HepG2 (cell line): ENCODE measurements around the gene ATXN7L2. TPM values are rescaled to one million over a fixed set of nuclear protein-coding genes. Genes with fewer than 3 reads are reported as not detected.

ENCODE experiments used
- BCL6 ChIP-seq: IDR thresholded peaks from 2 replicates; pipeline ENCODE4 v1.6.1; 2016; ENCODE audit warnings: missing genetic modification reagents, missing compliant biosample characterization
- ELF3 ChIP-seq: IDR thresholded peaks from 2 replicates; pipeline ENCODE4 v1.6.1; 2016; ENCODE audit warnings: missing genetic modification reagents, missing compliant biosample characterization
- HOXD1 ChIP-seq: sonication (generic); formaldehyde crosslinking; IDR thresholded peaks from 2 replicates; pipeline ENCODE4 v1.5.0; 2020; ENCODE audit warnings: missing genetic modification reagents
- MAZ ChIP-seq, 2 experiments: sonication (generic) in 1 of 2; formaldehyde crosslinking in 1 of 2; IDR thresholded peaks; 2 replicates each; pipeline versions ENCODE4 v1.5.0 to v1.6.1; 2012 to 2020; ENCODE audit warnings: low read depth in 2 of 2, mild to moderate bottlenecking in 2 of 2, borderline replicate concordance in 1 of 2, improper control_type of control experiment in 1 of 2, low read length in 1 of 2, missing genetic modification reagents in 1 of 2, moderate library complexity in 1 of 2
- NFKBIZ ChIP-seq: IDR thresholded peaks from 2 replicates; pipeline ENCODE4 v1.6.1; 2018; ENCODE audit warnings: missing genetic modification reagents, missing compliant biosample characterization
- SOX13 ChIP-seq, 3 experiments: fragments of 450-650 bp in 1 of 3; sonication (generic) in 1 of 3; formaldehyde crosslinking in 1 of 3; IDR thresholded peaks in 2 of 3; conservative IDR thresholded peaks in 1 of 3; 2 replicates each; pipeline versions ENCODE4 v1.5.0 to v1.6.1; 2016 to 2020; ENCODE audit warnings: antibody characterized with exemption in 1 of 3, mild to moderate bottlenecking in 1 of 3, missing compliant biosample characterization in 1 of 3, missing genetic modification reagents in 1 of 3, moderate library complexity in 1 of 3
- SRSF4 ChIP-seq: fragments of 200-400 bp; formaldehyde crosslinking; IDR thresholded peaks from one replicate; pipeline ENCODE4 v1.6.1; 2018; ENCODE audit warnings: mild to moderate bottlenecking, low read depth, low read length, moderate library complexity; ENCODE audit not compliant: poor library complexity, severe bottlenecking
- ZNF605 ChIP-seq: sonication (generic); formaldehyde crosslinking; IDR thresholded peaks from 2 replicates; pipeline ENCODE4 v1.8.0; 2022; ENCODE audit warnings: mild to moderate bottlenecking, missing genetic modification reagents
- ZNF616 ChIP-seq: sonication (generic); formaldehyde crosslinking; IDR thresholded peaks from 2 replicates; pipeline ENCODE4 v1.5.0; 2020; ENCODE audit warnings: low read depth, mild to moderate bottlenecking, missing genetic modification reagents
- ZSCAN12 ChIP-seq: sonication (generic); formaldehyde crosslinking; IDR thresholded peaks from 2 replicates; pipeline ENCODE4 v1.9.0; 2021; ENCODE audit warnings: mild to moderate bottlenecking, missing genetic modification reagents
- polyA plus RNA-seq, 8 experiments: library from polyadenylated mRNA; depleted of rRNA in 3 of 8; stranded (reverse) in 7 of 8; unstranded in 1 of 8; fragments of >200 nt; fragmentation: Illumina TruSeq in 4 of 8; extraction: Trizol in 4 of 8; gene quantifications; 2 replicates each; pipeline versions ENCODE4 v1.2.1 to v1.2.3, GENCODE V29; 2011 to 2016; ENCODE audit warnings: low read depth in 4 of 8, missing spikeins in 1 of 8, mixed read lengths in 1 of 8; ENCODE audit not compliant: insufficient read depth in 1 of 8
- total RNA-seq, 5 experiments: library from RNA; depleted of rRNA; stranded (reverse); fragments of >200 nt; fragmentation: Illumina TruSeq; extraction: Trizol; gene quantifications; 2 replicates each; pipeline ENCODE4 v1.2.3, GENCODE V29; 2016; ENCODE audit warnings: low read depth in 1 of 5
- TF ChIP-seq, protein P1 (sequence below), 2 experiments: sonication (generic) in 1 of 2; formaldehyde crosslinking in 1 of 2; IDR thresholded peaks; 2 replicates each; pipeline versions ENCODE4 v1.6.1 to v1.9.0; 2014 to 2022; ENCODE audit warnings: antibody characterized with exemption in 1 of 2, borderline replicate concordance in 1 of 2, inconsistent platforms in 1 of 2, low read depth in 1 of 2, missing genetic modification reagents in 1 of 2
- TF ChIP-seq, protein P2 (sequence below): sonication (generic); formaldehyde crosslinking; IDR thresholded peaks from 2 replicates; pipeline ENCODE4 v1.4.0; 2020; ENCODE audit warnings: missing genetic modification reagents, borderline replicate concordance
- TF ChIP-seq, protein P3 (sequence below): sonication (generic); formaldehyde crosslinking; IDR thresholded peaks from 2 replicates; pipeline ENCODE4 v1.8.0; 2022; ENCODE audit warnings: missing genetic modification reagents, mild to moderate bottlenecking, moderate library complexity, borderline replicate concordance

Gene ATXN7L2
- total and polyA plus RNA-seq, 2 of the 13 experiments (the other 11 are each of a cell fraction or from before 2014, with no cell fraction given), result 2.7 to 2.8 TPM

DNA sequence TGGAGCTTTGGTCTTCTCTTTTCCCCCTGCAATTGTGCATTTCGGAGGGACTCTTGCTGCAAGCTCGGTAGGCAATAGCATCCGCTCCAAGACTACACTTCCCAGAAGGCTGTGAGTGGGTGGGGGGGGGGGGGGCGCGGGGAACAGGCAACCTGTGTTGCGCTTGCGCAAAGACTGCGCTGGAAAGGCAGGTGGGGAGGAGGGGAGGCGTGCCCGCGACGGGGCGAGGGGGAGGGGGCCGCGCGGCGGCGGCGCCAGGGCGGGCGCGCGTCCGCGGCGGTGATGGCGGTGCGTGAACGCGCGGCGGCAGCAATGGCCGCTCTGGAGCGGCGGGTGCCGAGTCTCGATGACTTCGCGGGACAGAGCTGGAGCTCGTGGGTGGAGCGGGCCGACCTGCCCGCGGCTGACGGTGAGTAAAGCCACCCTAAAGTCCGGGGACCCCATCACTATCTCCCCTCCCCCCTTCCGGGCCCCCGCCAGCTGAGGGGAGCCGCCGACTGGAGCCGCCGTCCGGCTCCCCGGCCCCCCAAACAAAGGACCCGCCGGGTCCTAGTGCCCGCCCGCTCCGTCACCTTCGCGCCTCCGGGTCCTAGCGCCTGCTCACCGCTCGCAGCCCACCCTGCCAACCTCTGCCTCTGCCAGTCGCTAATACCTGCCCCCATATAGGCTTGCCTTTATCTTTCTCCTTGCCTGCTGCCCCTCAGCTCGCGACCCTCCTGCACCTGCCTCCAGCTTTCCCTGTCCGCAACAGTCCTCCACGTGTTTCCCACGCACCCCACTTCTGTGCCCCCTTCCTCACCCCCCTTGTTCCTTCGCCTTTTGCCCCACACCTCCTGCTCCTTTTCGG lies at the start of gene ATXN7L2 (continued):
- no peak for TF ChIP-seq NFKBIZ
- TF ChIP-seq ZSCAN12 (CRISPR knock-in tag), result no peak
- TF ChIP-seq ZNF605 (CRISPR knock-in tag), result no peak; the same call in 1 of the 2 replicates
- TF ChIP-seq SOX13 (IDR thresholded peaks at IDR 0.05), result no peak
- TF ChIP-seq SOX13 (CRISPR knock-in tag; conservative IDR thresholded peaks at IDR 0.05 in 1 of 2, IDR thresholded peaks at IDR 0.05 in 1 of 2), result 0 out of 4 replicates have a peak, but pooled peaks of 1 of the 2 experiments have one; percentile 25
- TF ChIP-seq, protein P1, sequence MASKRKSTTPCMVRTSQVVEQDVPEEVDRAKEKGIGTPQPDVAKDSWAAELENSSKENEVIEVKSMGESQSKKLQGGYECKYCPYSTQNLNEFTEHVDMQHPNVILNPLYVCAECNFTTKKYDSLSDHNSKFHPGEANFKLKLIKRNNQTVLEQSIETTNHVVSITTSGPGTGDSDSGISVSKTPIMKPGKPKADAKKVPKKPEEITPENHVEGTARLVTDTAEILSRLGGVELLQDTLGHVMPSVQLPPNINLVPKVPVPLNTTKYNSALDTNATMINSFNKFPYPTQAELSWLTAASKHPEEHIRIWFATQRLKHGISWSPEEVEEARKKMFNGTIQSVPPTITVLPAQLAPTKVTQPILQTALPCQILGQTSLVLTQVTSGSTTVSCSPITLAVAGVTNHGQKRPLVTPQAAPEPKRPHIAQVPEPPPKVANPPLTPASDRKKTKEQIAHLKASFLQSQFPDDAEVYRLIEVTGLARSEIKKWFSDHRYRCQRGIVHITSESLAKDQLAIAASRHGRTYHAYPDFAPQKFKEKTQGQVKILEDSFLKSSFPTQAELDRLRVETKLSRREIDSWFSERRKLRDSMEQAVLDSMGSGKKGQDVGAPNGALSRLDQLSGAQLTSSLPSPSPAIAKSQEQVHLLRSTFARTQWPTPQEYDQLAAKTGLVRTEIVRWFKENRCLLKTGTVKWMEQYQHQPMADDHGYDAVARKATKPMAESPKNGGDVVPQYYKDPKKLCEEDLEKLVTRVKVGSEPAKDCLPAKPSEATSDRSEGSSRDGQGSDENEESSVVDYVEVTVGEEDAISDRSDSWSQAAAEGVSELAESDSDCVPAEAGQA (IDR thresholded peaks at IDR 0.05; ENCODE audit: low read depth), result peak; percentile 52; the same call in 1 of the 2 replicates
- TF ChIP-seq, protein P1 (CRISPR knock-in tag; IDR thresholded peaks at IDR 0.05; ENCODE audit: borderline replicate concordance), result no peak
- TF ChIP-seq ELF3 (CRISPR knock-in tag), result 0 out of 2 replicates have a peak, but pooled peaks have one; percentile 59
- no peak; the same call in none of the 2 replicates for TF ChIP-seq MAZ (IDR thresholded peaks at IDR 0.05; ENCODE audit: borderline replicate concordance, low read depth, low read length)
- TF ChIP-seq MAZ (CRISPR knock-in tag; IDR thresholded peaks at IDR 0.05; ENCODE audit: low read depth), result peak; percentile 28; the same call in 1 of the 2 replicates
- TF ChIP-seq ZNF616 (CRISPR knock-in tag), result peak; percentile 25; the same call in 1 of the 2 replicates
- TF ChIP-seq, protein P2, sequence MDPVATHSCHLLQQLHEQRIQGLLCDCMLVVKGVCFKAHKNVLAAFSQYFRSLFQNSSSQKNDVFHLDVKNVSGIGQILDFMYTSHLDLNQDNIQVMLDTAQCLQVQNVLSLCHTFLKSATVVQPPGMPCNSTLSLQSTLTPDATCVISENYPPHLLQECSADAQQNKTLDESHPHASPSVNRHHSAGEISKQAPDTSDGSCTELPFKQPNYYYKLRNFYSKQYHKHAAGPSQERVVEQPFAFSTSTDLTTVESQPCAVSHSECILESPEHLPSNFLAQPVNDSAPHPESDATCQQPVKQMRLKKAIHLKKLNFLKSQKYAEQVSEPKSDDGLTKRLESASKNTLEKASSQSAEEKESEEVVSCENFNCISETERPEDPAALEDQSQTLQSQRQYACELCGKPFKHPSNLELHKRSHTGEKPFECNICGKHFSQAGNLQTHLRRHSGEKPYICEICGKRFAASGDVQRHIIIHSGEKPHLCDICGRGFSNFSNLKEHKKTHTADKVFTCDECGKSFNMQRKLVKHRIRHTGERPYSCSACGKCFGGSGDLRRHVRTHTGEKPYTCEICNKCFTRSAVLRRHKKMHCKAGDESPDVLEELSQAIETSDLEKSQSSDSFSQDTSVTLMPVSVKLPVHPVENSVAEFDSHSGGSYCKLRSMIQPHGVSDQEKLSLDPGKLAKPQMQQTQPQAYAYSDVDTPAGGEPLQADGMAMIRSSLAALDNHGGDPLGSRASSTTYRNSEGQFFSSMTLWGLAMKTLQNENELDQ, result no peak
- TF ChIP-seq SRSF4, result no peak
- TF ChIP-seq, protein P3, sequence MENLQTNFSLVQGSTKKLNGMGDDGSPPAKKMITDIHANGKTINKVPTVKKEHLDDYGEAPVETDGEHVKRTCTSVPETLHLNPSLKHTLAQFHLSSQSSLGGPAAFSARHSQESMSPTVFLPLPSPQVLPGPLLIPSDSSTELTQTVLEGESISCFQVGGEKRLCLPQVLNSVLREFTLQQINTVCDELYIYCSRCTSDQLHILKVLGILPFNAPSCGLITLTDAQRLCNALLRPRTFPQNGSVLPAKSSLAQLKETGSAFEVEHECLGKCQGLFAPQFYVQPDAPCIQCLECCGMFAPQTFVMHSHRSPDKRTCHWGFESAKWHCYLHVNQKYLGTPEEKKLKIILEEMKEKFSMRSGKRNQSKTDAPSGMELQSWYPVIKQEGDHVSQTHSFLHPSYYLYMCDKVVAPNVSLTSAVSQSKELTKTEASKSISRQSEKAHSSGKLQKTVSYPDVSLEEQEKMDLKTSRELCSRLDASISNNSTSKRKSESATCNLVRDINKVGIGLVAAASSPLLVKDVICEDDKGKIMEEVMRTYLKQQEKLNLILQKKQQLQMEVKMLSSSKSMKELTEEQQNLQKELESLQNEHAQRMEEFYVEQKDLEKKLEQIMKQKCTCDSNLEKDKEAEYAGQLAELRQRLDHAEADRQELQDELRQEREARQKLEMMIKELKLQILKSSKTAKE (CRISPR knock-in tag), result peak; percentile 59; the same call in 1 of the 2 replicates
- TF ChIP-seq HOXD1, result no peak; the same call in 1 of the 2 replicates
- peak; percentile 36; the same call in 1 of the 2 replicates for TF ChIP-seq BCL6 (CRISPR knock-in tag)
